ENCODE data around the gene ADARB2. TPM values are rescaled to one million over a fixed set of nuclear protein-coding genes. Genes with fewer than 3 reads are reported as not detected.

The ADARB2 gene
- total RNA-seq, 1 donor from 2014 or later: 0.11 TPM

DNA sequence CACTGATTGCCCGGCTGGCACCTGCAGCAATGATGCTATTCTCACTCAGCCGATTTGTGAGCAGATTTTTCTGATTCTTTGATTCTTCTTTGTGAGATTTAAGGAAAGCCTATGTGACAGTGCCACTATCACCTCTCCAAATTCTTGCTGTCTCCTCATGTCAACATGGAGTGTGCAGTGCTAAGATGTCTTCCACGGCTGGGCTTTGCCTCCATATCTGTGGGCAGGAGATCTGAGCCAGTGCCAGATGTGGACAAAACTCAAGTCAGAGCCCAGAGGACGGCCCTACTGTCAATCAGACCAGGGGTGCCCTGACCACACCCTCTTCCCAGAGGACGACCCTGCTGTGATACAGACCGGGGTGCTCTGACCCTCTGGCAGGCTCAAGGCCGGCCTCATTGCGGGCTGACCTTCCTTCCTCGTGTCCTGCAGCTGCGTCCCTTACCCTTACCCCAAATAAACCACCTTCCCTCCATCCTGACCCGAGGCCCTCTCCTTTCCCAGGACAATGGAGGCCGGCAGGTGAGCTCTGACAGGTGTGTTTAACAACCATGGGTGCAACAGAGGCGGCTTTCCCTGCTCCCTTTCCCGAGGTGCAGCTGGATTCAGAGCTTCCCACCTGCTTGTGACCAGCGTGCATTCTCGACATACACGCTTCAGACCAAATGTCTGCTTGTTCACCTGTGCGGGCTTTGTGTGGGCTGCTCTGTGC lies 221.4 kb downstream of the ADARB2 start:
- no peaks in the 10 kb centered on the region for H3K9me3 ChIP-seq (replicated peaks)

DNA sequence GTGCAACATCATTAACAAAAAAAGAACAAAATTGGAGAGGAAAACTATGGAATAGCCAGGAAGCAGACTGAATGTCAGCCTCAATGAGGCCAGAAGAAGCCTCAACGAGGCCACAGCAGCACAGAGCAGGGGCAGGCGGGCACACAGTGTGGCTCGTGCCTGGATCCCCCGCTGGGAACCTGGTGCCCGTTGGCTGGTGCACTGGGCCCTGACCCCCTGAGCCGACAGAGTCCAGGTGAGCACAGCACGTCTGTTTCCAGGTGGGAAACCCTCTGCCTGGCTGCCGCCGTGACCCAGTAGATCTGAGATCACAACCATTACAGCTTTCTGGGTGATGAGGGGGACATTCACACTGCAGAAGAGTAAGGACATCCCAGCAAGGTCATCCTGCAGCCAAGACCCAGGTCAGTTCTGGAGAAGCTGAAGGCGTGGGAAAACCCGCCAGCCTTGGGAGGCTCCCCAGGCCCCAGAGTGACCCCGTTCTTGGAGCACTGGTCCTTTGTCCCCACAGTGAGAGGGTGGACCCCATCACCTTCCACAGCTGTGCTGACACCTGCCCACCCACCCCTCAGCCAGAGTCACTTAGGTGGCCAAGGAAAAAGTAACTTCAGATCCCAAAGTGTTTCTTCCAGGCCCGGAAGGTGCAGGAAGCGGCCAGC lies 222.1 kb downstream of the ADARB2 start:
- intact Hi-C loops (cut with micrococcal nuclease): no loop called here
- no peak for DNase-seq
- Histone ChIP-seq H3K27me3 (ENCODE audit: low read depth) (peaks cover 35% of the 10 kb centered on the region), H3K36me3 (no peaks in the 10 kb centered on the region), H3K4me1 (no peaks in the 10 kb centered on the region), H3K27ac (replicated peaks) (no peak overlapping the region), H3K4me3 (no peak overlapping the region), H3K9me3 (replicated peaks) (no peaks in the 10 kb centered on the region)
- TF ChIP-seq, protein P1, sequence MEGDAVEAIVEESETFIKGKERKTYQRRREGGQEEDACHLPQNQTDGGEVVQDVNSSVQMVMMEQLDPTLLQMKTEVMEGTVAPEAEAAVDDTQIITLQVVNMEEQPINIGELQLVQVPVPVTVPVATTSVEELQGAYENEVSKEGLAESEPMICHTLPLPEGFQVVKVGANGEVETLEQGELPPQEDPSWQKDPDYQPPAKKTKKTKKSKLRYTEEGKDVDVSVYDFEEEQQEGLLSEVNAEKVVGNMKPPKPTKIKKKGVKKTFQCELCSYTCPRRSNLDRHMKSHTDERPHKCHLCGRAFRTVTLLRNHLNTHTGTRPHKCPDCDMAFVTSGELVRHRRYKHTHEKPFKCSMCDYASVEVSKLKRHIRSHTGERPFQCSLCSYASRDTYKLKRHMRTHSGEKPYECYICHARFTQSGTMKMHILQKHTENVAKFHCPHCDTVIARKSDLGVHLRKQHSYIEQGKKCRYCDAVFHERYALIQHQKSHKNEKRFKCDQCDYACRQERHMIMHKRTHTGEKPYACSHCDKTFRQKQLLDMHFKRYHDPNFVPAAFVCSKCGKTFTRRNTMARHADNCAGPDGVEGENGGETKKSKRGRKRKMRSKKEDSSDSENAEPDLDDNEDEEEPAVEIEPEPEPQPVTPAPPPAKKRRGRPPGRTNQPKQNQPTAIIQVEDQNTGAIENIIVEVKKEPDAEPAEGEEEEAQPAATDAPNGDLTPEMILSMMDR (IDR thresholded peaks at IDR 0.05; ENCODE audit: borderline replicate concordance): no peak

More for the DNA sequence above, 221.4 kb downstream of the ADARB2 start:
- TF ChIP-seq, protein P1 (IDR thresholded peaks at IDR 0.05; ENCODE audit: borderline replicate concordance): no peak
- peaks cover 35% of the 10 kb centered on the region for H3K27me3 ChIP-seq (ENCODE audit: low read depth)
- no peaks in the 10 kb centered on the region for H3K36me3 ChIP-seq
- no peaks in the 10 kb centered on the region for H3K4me1 ChIP-seq
- no peak for DNase-seq
- H3K27ac ChIP-seq (replicated peaks): no peak overlapping the region
- H3K4me3 ChIP-seq: no peak overlapping the region
- intact Hi-C loops (cut with micrococcal nuclease): no loop called here

DNA sequence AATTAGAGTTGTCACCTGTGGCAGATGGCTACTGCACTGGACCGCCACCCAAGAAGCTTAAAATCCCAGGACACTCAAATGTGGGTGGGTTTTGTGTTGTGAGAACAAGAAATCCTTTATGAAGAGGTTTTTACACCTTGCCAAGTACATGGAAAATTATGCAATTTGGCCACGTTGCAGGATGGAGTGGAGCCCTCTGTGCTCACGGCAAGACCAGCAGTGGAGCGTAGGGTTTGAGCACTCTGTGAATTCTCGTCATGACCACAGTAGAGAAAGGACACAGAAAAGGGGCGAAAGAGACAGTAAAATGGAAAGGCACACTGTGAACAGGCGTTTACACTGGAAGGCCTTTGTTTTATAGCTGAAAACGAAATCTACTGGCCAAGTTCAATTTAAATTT lies 222.6 kb downstream of the ADARB2 start:
- no peaks in the 10 kb centered on the region for H3K4me1 ChIP-seq
- no peaks in the 10 kb centered on the region for H3K36me3 ChIP-seq
- no peaks in the 10 kb centered on the region for H3K9me3 ChIP-seq (replicated peaks)
- peaks cover 35% of the 10 kb centered on the region for H3K27me3 ChIP-seq (ENCODE audit: low read depth)
- H3K4me3 ChIP-seq: no peak overlapping the region
- DNase-seq: no peak
- intact Hi-C loops (cut with micrococcal nuclease): no loop called here
- H3K27ac ChIP-seq (replicated peaks): no peak overlapping the region
- TF ChIP-seq, protein P1 (IDR thresholded peaks at IDR 0.05; ENCODE audit: borderline replicate concordance): no peak

DNA sequence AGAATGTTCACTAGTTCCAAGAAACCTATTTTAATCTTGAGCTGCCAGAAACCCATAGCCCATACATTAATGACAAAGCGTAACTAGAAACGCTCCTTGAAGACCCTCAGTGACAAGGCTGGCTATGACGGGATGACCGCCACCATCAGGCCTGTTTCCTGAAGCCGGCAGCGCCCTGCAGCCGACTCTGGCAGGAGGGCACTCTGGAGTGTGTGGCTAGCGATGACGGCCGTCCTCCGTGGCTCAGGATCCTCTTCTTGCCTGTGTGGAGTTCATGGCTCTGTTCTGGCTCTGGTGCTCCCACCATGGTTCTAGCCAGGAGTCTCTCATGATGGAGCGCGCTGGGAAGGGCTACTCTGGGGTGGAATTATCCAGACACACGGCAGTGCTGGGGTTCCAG lies 224.1 kb downstream of the ADARB2 start:
- DNase-seq: no peak
- intact Hi-C loops (cut with micrococcal nuclease): no loop called here
- no peaks in the 10 kb centered on the region for H3K4me1 ChIP-seq
- H3K36me3 ChIP-seq: no peaks in the 10 kb centered on the region
- H3K27me3 ChIP-seq (ENCODE audit: low read depth): peaks cover 35% of the 10 kb centered on the region
- H3K4me3 ChIP-seq: no peak overlapping the region
- no peaks in the 10 kb centered on the region for H3K9me3 ChIP-seq (replicated peaks)
- H3K27ac ChIP-seq (replicated peaks): no peak overlapping the region
- TF ChIP-seq, protein P1 (IDR thresholded peaks at IDR 0.05; ENCODE audit: borderline replicate concordance): no peak

DNA sequence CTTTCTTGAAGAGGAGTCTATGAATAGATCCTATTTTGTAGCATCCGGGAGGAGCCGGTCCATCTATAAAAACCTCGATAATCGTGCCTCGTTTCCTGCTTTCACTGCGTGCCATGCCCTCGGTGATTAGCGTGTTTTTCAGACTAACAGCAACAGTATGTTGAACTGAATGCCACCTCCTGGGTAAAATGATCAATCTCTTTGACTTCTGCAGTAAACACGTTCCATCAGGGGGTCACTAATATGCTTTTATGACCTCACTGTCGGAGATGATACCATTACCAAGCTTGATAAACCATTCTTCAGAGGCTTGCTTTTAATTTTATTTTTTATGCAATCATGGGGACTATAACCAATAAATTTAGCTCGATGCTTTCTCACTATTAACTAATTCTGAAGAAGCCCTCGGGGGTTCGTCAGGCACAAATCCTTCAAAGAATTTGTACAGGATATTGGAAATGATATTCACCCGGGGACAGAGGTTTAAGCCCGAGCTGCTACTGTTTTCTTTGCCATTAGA lies 228.3 kb downstream of the ADARB2 start:
- DNase-seq: no peak
- Histone ChIP-seq H3K27ac (replicated peaks) (no peak overlapping the region), H3K36me3 (no peaks in the 10 kb centered on the region), H3K4me1 (no peaks in the 10 kb centered on the region), H3K4me3 (no peak overlapping the region), H3K27me3 (ENCODE audit: low read depth) (peaks cover 42% of the 10 kb centered on the region), H3K9me3 (replicated peaks) (no peaks in the 10 kb centered on the region)
- TF ChIP-seq, protein P1 (IDR thresholded peaks at IDR 0.05; ENCODE audit: borderline replicate concordance): no peak
- intact Hi-C loops (cut with micrococcal nuclease): no loop called here

All from left ventricle myocardium inferior (tissue), 1 donor.